Esophagus (tissue), 2 donors: ENCODE results near the gene ZNRD2. TPM values are rescaled to one million over a fixed set of nuclear protein-coding genes. Genes with fewer than 3 reads are reported as not detected.

Experiments used
- H3K27ac ChIP-seq, 2 donors: one replicate each; pipeline ENCODE4 v1.5.1; 2013; ENCODE audit warnings: low read depth in 2 of 2, mild to moderate bottlenecking in 2 of 2, inconsistent platforms in 1 of 2, low read length in 1 of 2, moderate library complexity in 1 of 2
- H3K27me3 ChIP-seq, 2 donors: one replicate each; pipeline ENCODE4 v1.6.1; 2013; ENCODE audit warnings: low read length in 2 of 2, control low read depth in 1 of 2, mild to moderate bottlenecking in 1 of 2; ENCODE audit not compliant: insufficient read depth in 2 of 2, control insufficient read depth in 1 of 2
- H3K36me3 ChIP-seq, 2 donors: one replicate each; pipeline ENCODE4 v1.6.1; 2013; ENCODE audit warnings: low read length in 1 of 2; ENCODE audit not compliant: control insufficient read depth in 2 of 2, insufficient read depth in 2 of 2
- H3K4me1 ChIP-seq, 2 donors: one replicate each; pipeline ENCODE4 v1.6.1; 2013; ENCODE audit warnings: low read length in 1 of 2; ENCODE audit not compliant: control insufficient read depth in 2 of 2, insufficient read depth in 2 of 2
- H3K4me3 ChIP-seq, 2 donors: one replicate each; pipeline ENCODE4 v1.5.1; 2013; ENCODE audit warnings: low read length in 2 of 2, mild to moderate bottlenecking in 2 of 2, low read depth in 1 of 2, moderate library complexity in 1 of 2
- H3K9me3 ChIP-seq, 2 donors: one replicate each; pipeline ENCODE4 v1.6.1; 2013; ENCODE audit warnings: mild to moderate bottlenecking in 2 of 2, low read depth in 1 of 2, low read length in 1 of 2, moderate library complexity in 1 of 2; ENCODE audit not compliant: control insufficient read depth in 2 of 2, insufficient read depth in 1 of 2
- WGBS, 2 donors: extraction: QIAGEN DNeasy Blood & Tissue Kit; methylation state at CpG; one replicate each; pipeline ENCODE4 v1.1.7; 2013; 5-methylcytosine and 5-hydroxymethylcytosine counted together
- polyA plus RNA-seq, 2 donors: library from polyadenylated mRNA; stranded (reverse); fragments of 200-250 nt; gene quantifications; one replicate each; pipeline ENCODE4 v1.2.3, GENCODE V29; 2013
- donor health status: healthy with polysubstance abuse.
- donor health status: Bipolar disorder and iron deficiency.

Gene ZNRD2
- polyA plus RNA-seq, 2 donors: 38.9 to 52.1 TPM

DNA sequence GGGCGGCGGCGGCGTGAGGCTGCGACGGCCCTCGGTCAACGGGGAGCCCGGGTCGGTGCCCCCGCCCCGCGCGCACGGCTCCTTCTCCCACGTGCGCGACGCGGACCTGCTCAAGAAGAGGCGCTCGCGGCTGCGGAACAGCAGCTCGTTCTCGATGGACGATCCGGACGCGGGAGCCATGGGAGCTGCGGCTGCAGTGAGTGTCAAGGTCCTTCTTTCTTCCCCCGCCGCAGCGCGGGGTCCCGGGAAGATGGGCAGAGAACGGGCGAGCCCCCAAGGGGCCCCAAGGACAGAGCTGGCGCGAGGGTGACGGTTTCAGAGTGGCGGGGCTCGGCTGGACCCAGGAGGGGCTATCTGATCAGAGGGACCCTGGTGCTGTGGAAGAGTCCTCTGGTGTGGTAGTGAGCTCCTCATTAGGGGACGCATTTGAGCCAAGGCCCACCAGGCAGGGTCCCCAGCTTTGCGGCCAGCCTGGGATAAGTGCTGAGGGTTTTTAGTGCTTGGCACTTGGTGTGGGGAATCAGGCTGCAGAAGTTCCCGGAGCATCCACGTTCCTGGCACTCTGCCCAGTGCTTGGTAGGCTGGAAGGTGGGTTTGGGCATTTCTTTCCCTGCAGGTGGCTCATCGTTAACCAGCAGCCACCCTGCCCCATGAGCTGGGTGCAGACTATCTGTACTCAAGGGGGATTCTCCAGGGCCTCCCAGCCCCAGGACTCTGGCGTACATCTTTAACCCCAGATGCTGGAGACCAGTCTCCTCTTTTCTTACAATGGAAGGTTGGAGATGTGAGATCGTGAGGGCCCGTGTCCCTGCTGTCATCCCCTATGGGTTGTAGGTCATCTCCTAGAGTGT lies 15.3 kb downstream of the ZNRD2 start:
- Histone ChIP-seq H3K4me3 (no peak overlapping the region), H3K4me1 (peaks cover 6 to 18% of the 10 kb centered on the region in 2 donors), H3K27ac (peak overlapping the region in 1 of 2 donors; percentile 44)

DNA sequence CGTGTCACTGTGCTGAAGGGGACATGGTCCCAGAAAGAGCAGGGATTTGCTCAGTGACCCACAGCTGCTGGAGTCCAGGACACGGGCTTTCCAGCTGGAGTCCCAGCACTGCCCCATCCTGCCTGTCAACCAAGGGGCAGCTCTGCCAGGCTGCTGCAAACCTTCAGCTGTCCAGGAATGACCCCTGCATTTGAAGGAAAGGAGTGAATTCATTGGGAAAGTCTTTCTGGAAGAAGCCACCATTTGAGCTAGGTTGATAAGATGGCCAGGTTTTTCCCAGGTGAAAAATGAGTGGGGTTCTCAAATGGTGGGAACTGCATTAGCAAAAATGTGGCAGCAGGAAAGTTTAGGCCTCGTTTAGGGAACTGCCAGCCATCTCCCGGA lies 16.0 kb downstream of the ZNRD2 start:
- Histone ChIP-seq H3K9me3 (no peaks in the 10 kb centered on the region), H3K4me3 (no peak overlapping the region), H3K36me3 (peaks cover 4 to 23% of the 10 kb centered on the region in 2 donors), H3K27ac (peak overlapping the region in 1 of 2 donors; percentile 44), H3K27me3 (no peaks in the 10 kb centered on the region), H3K4me1 (peaks cover 6 to 18% of the 10 kb centered on the region in 2 donors)
- WGBS, 2 donors: 78 to 91% methylated on average over 4 of the region's 4 CpGs

More for the DNA sequence above, 15.3 kb downstream of the ZNRD2 start:
- H3K9me3 ChIP-seq: no peaks in the 10 kb centered on the region
- WGBS, 2 donors: 78 to 79% methylated on average over 51 of the region's 51 CpGs
- peaks cover 4 to 28% of the 10 kb centered on the region in 2 donors for H3K36me3 ChIP-seq
- no peaks in the 10 kb centered on the region for H3K27me3 ChIP-seq

DNA sequence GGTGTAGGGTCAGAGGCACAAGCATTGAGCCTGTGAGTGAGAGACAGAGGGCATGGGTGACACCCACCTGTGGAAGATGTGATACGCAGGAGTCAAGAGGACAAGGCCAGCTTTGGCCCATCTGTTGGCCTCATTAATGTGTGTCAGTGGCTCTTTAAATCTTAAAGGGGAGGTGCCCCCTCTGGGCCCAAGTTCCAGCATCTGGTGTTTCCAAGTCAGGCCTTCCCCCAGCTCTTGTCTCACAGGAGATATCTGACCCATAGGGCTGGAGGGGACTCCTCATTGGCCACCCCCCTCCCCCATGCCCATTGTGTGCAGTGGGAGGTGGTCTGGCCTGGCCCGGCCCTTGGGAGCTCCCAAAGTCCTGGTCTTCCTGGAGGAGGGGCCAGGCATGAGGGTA lies 16.4 kb downstream of the ZNRD2 start:
- H3K4me1 ChIP-seq: peaks cover 6 to 18% of the 10 kb centered on the region in 2 donors
- peaks cover under 1 to 19% of the 10 kb centered on the region in 2 donors for H3K36me3 ChIP-seq
- no peak overlapping the region for H3K4me3 ChIP-seq
- peak overlapping the region in 1 of 2 donors; percentile 44 for H3K27ac ChIP-seq
- H3K27me3 ChIP-seq: no peaks in the 10 kb centered on the region
- no peaks in the 10 kb centered on the region for H3K9me3 ChIP-seq
- WGBS, 2 donors: 74 to 83% methylated on average over 2 of the region's 2 CpGs

DNA sequence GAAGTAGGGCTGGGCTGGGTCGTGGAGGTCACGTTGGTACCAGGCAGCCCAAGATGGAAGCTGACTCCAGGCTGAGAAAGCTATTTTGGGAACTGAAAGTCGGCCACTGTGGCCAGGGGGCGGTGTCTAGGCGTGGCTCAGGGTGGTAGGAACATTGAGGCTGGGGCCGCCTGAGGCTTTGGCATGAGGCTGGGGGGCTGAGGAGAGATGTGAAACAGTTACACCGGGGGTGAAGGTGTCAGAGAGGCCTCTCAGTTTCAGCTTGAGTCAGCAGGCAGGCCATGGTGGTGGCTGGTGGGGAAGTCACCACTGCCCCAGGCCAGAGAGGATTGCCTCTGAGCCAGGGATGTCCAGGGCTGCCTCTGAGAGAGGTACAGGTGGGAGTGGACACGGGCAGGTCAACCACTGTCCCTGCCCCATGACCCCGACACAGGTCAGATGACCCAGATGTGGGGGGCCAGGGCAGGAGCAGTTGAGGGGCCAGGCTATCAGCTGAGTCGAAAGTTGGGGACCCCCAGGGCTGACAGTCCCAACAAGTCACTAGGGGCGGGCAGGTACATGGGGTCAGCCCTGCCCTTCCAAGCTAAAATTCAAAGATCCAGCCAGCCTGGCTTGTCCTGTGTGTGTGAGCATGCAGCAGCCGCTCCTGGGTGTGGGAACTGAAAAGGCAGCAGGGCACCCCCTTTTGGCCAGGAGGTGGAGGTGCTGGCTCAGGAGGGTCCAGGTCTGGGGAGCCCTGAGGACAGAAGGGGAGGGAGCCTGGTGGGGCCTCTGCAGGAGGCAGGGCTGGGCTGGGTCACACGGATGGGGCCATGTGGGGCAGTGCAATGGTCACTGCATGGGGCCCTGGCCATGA lies 18.1 kb downstream of the ZNRD2 start:
- WGBS, 2 donors: 50 to 53% methylated on average over 13 of the region's 13 CpGs
- Histone ChIP-seq H3K4me3 (no peak overlapping the region), H3K27ac (peak overlapping the region; percentile 67 to 75), H3K27me3 (no peaks in the 10 kb centered on the region), H3K4me1 (peaks cover 6 to 32% of the 10 kb centered on the region in 2 donors), H3K36me3 (peaks cover 0 to 27% of the 10 kb centered on the region in 2 donors), H3K9me3 (no peaks in the 10 kb centered on the region)

DNA sequence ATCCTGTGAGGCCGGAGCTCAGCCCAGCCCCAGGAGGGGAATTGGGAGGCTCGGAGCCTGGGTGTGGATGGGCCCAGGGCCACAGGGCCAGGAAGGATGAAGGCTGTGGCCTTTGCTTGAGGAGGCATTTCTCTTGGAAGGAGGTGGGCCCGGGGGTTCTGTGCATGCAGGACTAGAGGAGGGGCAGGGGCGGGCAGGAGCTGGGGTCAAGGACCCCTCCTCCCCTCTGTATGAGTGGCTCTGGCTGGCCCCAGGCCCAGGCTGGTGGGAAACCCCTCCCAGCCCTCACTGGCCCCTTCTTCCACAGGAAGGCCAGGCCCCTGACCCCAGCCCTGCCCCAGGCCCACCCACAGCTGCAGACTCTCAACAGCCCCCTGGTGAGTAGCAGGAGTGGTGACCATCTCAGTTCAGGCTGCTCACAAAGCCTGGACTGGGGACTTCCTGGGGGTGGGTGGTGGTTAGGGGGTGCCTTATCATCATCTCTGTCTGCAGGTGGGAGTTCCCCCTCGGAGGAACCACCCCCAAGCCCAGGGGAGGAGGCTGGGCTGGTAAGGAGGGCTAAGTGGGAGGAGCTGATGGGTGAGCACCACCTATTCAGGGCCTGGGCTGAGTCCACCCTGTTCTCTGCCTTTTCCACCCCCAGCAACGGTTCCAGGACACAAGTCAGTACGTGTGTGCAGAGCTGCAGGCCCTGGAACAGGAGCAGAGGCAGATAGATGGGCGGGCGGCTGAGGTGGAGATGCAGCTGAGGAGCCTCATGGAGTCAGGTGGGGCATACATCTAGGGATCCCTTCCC lies 19.4 kb downstream of the ZNRD2 start:
- peaks cover 0 to 24% of the 10 kb centered on the region in 2 donors for H3K36me3 ChIP-seq
- H3K27ac ChIP-seq: peak overlapping the region in 1 of 2 donors; percentile 16
- H3K4me3 ChIP-seq: no peak overlapping the region
- H3K4me1 ChIP-seq: peaks cover 9 to 33% of the 10 kb centered on the region in 2 donors
- no peaks in the 10 kb centered on the region for H3K27me3 ChIP-seq
- no peaks in the 10 kb centered on the region for H3K9me3 ChIP-seq
- WGBS, 2 donors: 52 to 59% methylated on average over 8 to 9 of the region's 9 CpGs

DNA sequence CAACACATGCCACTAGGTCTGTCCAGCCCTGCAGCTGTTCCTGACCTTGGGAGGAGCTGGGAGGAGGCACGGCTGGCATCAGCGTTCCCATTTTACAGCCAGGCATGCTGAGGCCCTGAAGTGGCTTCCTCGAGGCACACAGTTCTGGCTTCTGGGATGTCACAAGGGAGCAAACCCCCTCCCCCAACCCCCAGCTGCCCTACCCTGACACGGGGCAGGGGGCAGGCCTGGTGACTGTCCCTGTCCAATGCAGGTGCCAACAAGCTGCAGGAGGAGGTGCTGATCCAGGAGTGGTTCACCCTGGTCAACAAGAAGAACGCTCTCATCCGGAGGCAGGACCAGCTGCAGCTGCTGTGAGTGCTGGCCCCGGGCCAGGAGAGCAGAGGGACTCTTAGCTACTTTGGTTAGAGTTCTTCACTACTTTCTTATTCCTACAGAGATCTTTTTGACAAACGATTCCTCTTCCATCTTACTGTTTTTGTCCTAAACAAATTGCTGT lies 20.0 kb downstream of the ZNRD2 start:
- Histone ChIP-seq H3K4me1 (peaks cover 10 to 36% of the 10 kb centered on the region in 2 donors), H3K36me3 (peaks cover 0 to 21% of the 10 kb centered on the region in 2 donors), H3K4me3 (no peak overlapping the region), H3K9me3 (no peaks in the 10 kb centered on the region), H3K27ac (no peak overlapping the region), H3K27me3 (no peaks in the 10 kb centered on the region)
- WGBS, 2 donors: 47 to 58% methylated on average over 8 of the region's 8 CpGs

DNA sequence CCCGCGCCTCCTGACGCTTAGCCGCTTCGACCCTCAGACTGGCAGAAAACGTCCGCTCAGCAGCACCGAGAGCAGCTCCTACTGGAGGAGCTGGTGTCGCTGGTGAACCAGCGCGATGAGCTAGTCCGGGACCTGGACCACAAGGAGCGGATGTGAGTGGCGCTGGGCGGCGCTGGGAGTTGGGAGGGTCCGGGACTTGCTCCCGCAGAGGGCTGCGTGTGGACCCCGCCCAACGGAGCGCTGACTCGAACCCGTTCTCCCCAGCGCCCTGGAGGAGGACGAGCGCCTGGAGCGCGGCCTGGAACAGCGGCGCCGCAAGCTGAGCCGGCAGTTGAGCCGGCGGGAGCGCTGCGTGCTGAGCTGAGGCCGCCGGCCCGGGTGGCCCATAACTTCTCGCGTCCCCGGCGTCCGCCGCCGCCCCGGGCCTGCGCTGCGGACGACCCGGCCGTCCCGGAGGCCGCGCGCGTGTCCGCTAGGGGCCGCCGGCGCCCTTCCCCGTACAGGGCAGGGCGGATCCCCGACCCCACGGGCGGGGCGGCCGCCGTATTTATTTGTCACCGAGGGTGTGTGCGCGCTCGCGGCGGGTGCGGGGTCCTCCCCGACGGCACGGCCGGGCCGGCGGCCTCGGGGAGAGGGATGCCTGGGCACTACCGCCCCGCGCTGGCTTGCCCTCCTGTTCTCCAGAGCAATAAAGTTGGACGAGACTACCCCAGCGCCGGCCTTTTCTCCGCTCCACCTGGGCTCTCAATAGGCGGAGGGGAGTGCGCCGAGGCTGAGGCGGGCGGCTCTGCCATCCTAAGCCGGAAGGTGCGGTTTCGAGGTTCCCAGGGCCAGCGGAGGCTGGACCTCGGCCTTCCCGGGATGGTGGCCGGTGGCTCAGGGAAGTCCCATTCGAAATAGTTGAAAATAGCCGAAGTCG lies 21.9 kb downstream of the ZNRD2 start:
- WGBS, 2 donors: 39 to 44% methylated on average over 103 to 106 of the region's 106 CpGs
- H3K27me3 ChIP-seq: no peaks in the 10 kb centered on the region
- no peaks in the 10 kb centered on the region for H3K9me3 ChIP-seq
- H3K36me3 ChIP-seq: peaks cover 0 to 21% of the 10 kb centered on the region in 2 donors
- peaks cover 13 to 40% of the 10 kb centered on the region in 2 donors for H3K4me1 ChIP-seq
- H3K27ac ChIP-seq: peak overlapping the region; percentile 69 to 79
- H3K4me3 ChIP-seq: peak overlapping the region; percentile 15 to 26

DNA sequence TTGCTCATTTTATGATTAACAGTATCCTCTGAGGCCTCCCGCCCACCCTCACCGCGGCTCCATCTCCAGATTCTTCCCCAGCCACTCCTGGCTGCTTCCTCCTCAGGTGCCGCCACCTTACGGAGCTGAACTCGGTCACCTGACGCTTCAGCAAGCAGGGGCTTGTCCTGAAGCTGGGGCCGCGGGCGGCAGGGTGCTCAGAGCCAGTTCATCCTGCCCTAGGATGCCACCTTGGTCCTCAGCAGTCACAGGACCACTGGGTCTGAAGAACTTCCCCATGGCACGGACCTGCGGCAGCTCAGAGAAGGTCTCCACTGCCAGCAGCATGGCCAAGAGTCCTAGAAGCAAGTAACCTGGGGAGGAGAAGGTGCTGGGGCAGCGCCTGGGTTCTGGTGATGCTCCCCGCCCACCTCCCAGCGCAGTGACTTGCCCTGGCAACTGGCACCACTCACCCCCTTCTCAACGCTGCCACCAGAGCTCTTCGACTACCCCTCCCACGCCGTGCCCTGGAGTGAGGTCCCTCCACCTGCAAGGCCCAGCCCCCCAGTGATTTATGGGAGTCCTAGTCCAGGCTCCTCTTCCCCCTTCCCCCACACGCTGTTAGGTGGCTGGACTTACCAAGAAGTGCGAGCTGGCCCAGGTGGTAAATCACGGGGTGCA lies 22.7 kb downstream of the ZNRD2 start:
- Histone ChIP-seq H3K27me3 (no peaks in the 10 kb centered on the region), H3K36me3 (peaks cover 5 to 26% of the 10 kb centered on the region in 2 donors), H3K9me3 (no peaks in the 10 kb centered on the region), H3K4me3 (no peak overlapping the region), H3K27ac (peak overlapping the region; percentile 69 to 79), H3K4me1 (peaks cover 13 to 38% of the 10 kb centered on the region in 2 donors)
- WGBS, 2 donors: 56 to 69% methylated on average over 22 of the region's 22 CpGs
